ENCODE data around the gene SCG5.
A peak's percentile ranks its signal among the peaks of the same experiment; 100 is the strongest.

SCG5 gene

GRCh38 chr15:32674681-32675080 is 33.2 kb downstream of the SCG5 start:
- Histone ChIP-seq H3K27ac (no peak overlapping the region), H3K4me1 (ENCODE audit: control insufficient read depth in 1 of 2, insufficient read depth in 1 of 2, low read depth in 1 of 2, low read length in 1 of 2) (peaks cover 7 to 19% of the 10 kb centered on the region in 2 experiments), H3K36me3 (no peaks in the 10 kb centered on the region), H3K27me3 (no peaks in the 10 kb centered on the region), H3K9me3 (no peaks in the 10 kb centered on the region), H3K4me3 (ENCODE audit: low read depth in 1 of 2, low read length in 1 of 2) (no peak overlapping the region)
- no peak for TF ChIP-seq CTCF (IDR thresholded peaks at IDR 0.05)

- Histone ChIP-seq H3K27me3 (no peaks in the 10 kb centered on the region), H3K27ac (peak overlapping the region; percentile 42)
- no peak for TF ChIP-seq CTCF (IDR thresholded peaks at IDR 0.05)
These were observed 34.0 kb downstream of the SCG5 start for GRCh38 chr15:32675466-32675865.

GRCh38 chr15:32676169-32676568 is 34.7 kb downstream of the SCG5 start:
- Histone ChIP-seq H3K9me3 (no peaks in the 10 kb centered on the region), H3K27ac (peak overlapping the region; percentile 42), H3K27me3 (no peaks in the 10 kb centered on the region), H3K4me3 (ENCODE audit: low read depth in 1 of 2, low read length in 1 of 2) (no peak overlapping the region), H3K4me1 (ENCODE audit: control insufficient read depth in 1 of 2, insufficient read depth in 1 of 2, low read depth in 1 of 2, low read length in 1 of 2) (peaks cover 7 to 19% of the 10 kb centered on the region in 2 experiments), H3K36me3 (no peaks in the 10 kb centered on the region)
- TF ChIP-seq CTCF (IDR thresholded peaks at IDR 0.05) = no peak

More at GRCh38 chr15:32675466-32675865, 34.0 kb downstream of the SCG5 start:
- Histone ChIP-seq H3K36me3 (no peaks in the 10 kb centered on the region), H3K4me1 (ENCODE audit: control insufficient read depth in 1 of 2, insufficient read depth in 1 of 2, low read depth in 1 of 2, low read length in 1 of 2) (peaks cover 7 to 19% of the 10 kb centered on the region in 2 experiments), H3K4me3 (ENCODE audit: low read depth in 1 of 2, low read length in 1 of 2) (no peak overlapping the region), H3K9me3 (no peaks in the 10 kb centered on the region)

GRCh38 chr15:32677238-32677750 is 35.8 kb downstream of the SCG5 start:
- Histone ChIP-seq H3K4me3 (ENCODE audit: low read depth in 1 of 2, low read length in 1 of 2) (no peak overlapping the region), H3K9me3 (no peaks in the 10 kb centered on the region), H3K36me3 (no peaks in the 10 kb centered on the region), H3K4me1 (ENCODE audit: control insufficient read depth in 1 of 2, insufficient read depth in 1 of 2, low read depth in 1 of 2, low read length in 1 of 2) (peaks cover 7 to 19% of the 10 kb centered on the region in 2 experiments), H3K27me3 (no peaks in the 10 kb centered on the region), H3K27ac (no peak overlapping the region)
- no peak for TF ChIP-seq CTCF (IDR thresholded peaks at IDR 0.05)

GRCh38 chr15:32679298-32679690 is 37.8 kb downstream of the SCG5 start:
- peaks cover 8% of the 10 kb centered on the region for H3K27me3 ChIP-seq
- no peaks in the 10 kb centered on the region for H3K36me3 ChIP-seq
- H3K4me3 ChIP-seq (ENCODE audit: low read depth in 1 of 2, low read length in 1 of 2) = no peak overlapping the region
- TF ChIP-seq CTCF (IDR thresholded peaks at IDR 0.05) = no peak
- peaks cover 7 to 19% of the 10 kb centered on the region in 2 experiments for H3K4me1 ChIP-seq (ENCODE audit: control insufficient read depth in 1 of 2, insufficient read depth in 1 of 2, low read depth in 1 of 2, low read length in 1 of 2)
- H3K27ac ChIP-seq = no peak overlapping the region
- no peaks in the 10 kb centered on the region for H3K9me3 ChIP-seq

GRCh38 chr15:32682569-32682968 is 41.1 kb downstream of the SCG5 start:
- Histone ChIP-seq H3K27ac (no peak overlapping the region), H3K4me3 (ENCODE audit: low read depth in 1 of 2, low read length in 1 of 2) (no peak overlapping the region), H3K36me3 (no peaks in the 10 kb centered on the region), H3K27me3 (peaks cover 31% of the 10 kb centered on the region), H3K9me3 (no peaks in the 10 kb centered on the region), H3K4me1 (ENCODE audit: control insufficient read depth in 1 of 2, insufficient read depth in 1 of 2, low read depth in 1 of 2, low read length in 1 of 2) (no peaks in the 10 kb centered on the region)
- no peak for TF ChIP-seq CTCF (IDR thresholded peaks at IDR 0.05)
